ENCODE data around the gene NBPF11.
"Not testable (repeated sequence)": the region's sequence is repeated elsewhere in the genome, so short reads cannot be mapped to it uniquely, and the experiment has no call there.

The NBPF11 gene

GRCh38 chr1:148195115-148195514 lies 43.0 kb upstream of the NBPF11 start:
- H3K4ac ChIP-seq (ENCODE audit: low read length); H3K9me3 ChIP-seq (replicated peaks in 1 of 2; ENCODE audit: control insufficient read depth in 2 of 2, insufficient read depth in 1 of 2, low read depth in 1 of 2, low read length in 2 of 2); H3K4me2 ChIP-seq (ENCODE audit: insufficient read depth, low read length, poor library complexity, severe bottlenecking); DNase-seq (ENCODE audit: low spot score); H3K27ac ChIP-seq (replicated peaks; ENCODE audit: low read length); H3K36me3 ChIP-seq (replicated peaks in 1 of 2; ENCODE audit: control insufficient read depth in 2 of 2, insufficient read depth in 2 of 2, low read length in 2 of 2); H3K4me1 ChIP-seq (ENCODE audit: control insufficient read depth in 2 of 2, insufficient read depth in 1 of 2, low read depth in 1 of 2, low read length in 2 of 2); H3K4me3 ChIP-seq (ENCODE audit: low read length in 2 of 2); H2BK15ac ChIP-seq (ENCODE audit: low read length); H2AFZ ChIP-seq (ENCODE audit: low read length); H2BK5ac ChIP-seq (ENCODE audit: low read length); H2BK12ac ChIP-seq (ENCODE audit: low read length); H3K14ac ChIP-seq (ENCODE audit: low read length); H3K79me1 ChIP-seq (ENCODE audit: low read depth, low read length); H3K18ac ChIP-seq (ENCODE audit: low read length); H3K9ac ChIP-seq (ENCODE audit: low read depth, low read length, poor library complexity); H3K23ac ChIP-seq (ENCODE audit: low read depth, low read length, poor library complexity); H3K27me3 ChIP-seq (ENCODE audit: control insufficient read depth in 3 of 3, insufficient read depth in 3 of 3, low read depth in 1 of 3, low read length in 3 of 3); H4K91ac ChIP-seq (ENCODE audit: low read depth, low read length, poor library complexity); H2AK5ac ChIP-seq (ENCODE audit: low read depth, low read length); H2BK120ac ChIP-seq (ENCODE audit: low read depth, low read length); H4K8ac ChIP-seq (ENCODE audit: low read depth, low read length): not testable (repeated sequence)
- no CpG with 5 or more reads among the region's 2 CpGs for WGBS, 2 donors (ENCODE audit: extremely low coverage in 2 of 2, insufficient read length in 2 of 2, insufficient replicate concordance in 1 of 2)

GRCh38 chr1:148188768-148189167 lies 36.7 kb upstream of the NBPF11 start:
- H2BK12ac ChIP-seq (ENCODE audit: low read length); H2BK15ac ChIP-seq (ENCODE audit: low read length); H2BK120ac ChIP-seq (ENCODE audit: low read depth, low read length); H3K4ac ChIP-seq (ENCODE audit: low read length); DNase-seq (ENCODE audit: low spot score); H3K79me1 ChIP-seq (ENCODE audit: low read depth, low read length); H2AFZ ChIP-seq (ENCODE audit: low read length); H2AK5ac ChIP-seq (ENCODE audit: low read depth, low read length); H3K4me3 ChIP-seq (ENCODE audit: low read length in 2 of 2); H4K91ac ChIP-seq (ENCODE audit: low read depth, low read length, poor library complexity); H3K23ac ChIP-seq (ENCODE audit: low read depth, low read length, poor library complexity); H3K4me2 ChIP-seq (ENCODE audit: insufficient read depth, low read length, poor library complexity, severe bottlenecking); H2BK5ac ChIP-seq (ENCODE audit: low read length); H3K4me1 ChIP-seq (ENCODE audit: control insufficient read depth in 2 of 2, insufficient read depth in 1 of 2, low read depth in 1 of 2, low read length in 2 of 2); H3K27me3 ChIP-seq (ENCODE audit: control insufficient read depth in 3 of 3, insufficient read depth in 3 of 3, low read depth in 1 of 3, low read length in 3 of 3); H4K8ac ChIP-seq (ENCODE audit: low read depth, low read length); H3K27ac ChIP-seq (replicated peaks; ENCODE audit: low read length); H3K14ac ChIP-seq (ENCODE audit: low read length); H3K18ac ChIP-seq (ENCODE audit: low read length); H3K9me3 ChIP-seq (replicated peaks in 1 of 2; ENCODE audit: control insufficient read depth in 2 of 2, insufficient read depth in 1 of 2, low read depth in 1 of 2, low read length in 2 of 2); H3K36me3 ChIP-seq (replicated peaks in 1 of 2; ENCODE audit: control insufficient read depth in 2 of 2, insufficient read depth in 2 of 2, low read length in 2 of 2); H3K9ac ChIP-seq (ENCODE audit: low read depth, low read length, poor library complexity): not testable (repeated sequence)

GRCh38 chr1:148178682-148179081 lies 26.6 kb upstream of the NBPF11 start:
- not testable (repeated sequence) for H3K36me3 ChIP-seq (replicated peaks in 1 of 2; ENCODE audit: control insufficient read depth in 2 of 2, insufficient read depth in 2 of 2, low read length in 2 of 2); H2AFZ ChIP-seq (ENCODE audit: low read length); H3K9ac ChIP-seq (ENCODE audit: low read depth, low read length, poor library complexity); H2BK120ac ChIP-seq (ENCODE audit: low read depth, low read length); H2AK5ac ChIP-seq (ENCODE audit: low read depth, low read length); H2BK5ac ChIP-seq (ENCODE audit: low read length); H2BK15ac ChIP-seq (ENCODE audit: low read length); H3K4me1 ChIP-seq (ENCODE audit: control insufficient read depth in 2 of 2, insufficient read depth in 1 of 2, low read depth in 1 of 2, low read length in 2 of 2); H3K79me1 ChIP-seq (ENCODE audit: low read depth, low read length); H3K27ac ChIP-seq (replicated peaks; ENCODE audit: low read length); H3K23ac ChIP-seq (ENCODE audit: low read depth, low read length, poor library complexity); H2BK12ac ChIP-seq (ENCODE audit: low read length); H3K27me3 ChIP-seq (ENCODE audit: control insufficient read depth in 3 of 3, insufficient read depth in 3 of 3, low read depth in 1 of 3, low read length in 3 of 3); DNase-seq (ENCODE audit: low spot score); H3K14ac ChIP-seq (ENCODE audit: low read length); H4K91ac ChIP-seq (ENCODE audit: low read depth, low read length, poor library complexity); H4K8ac ChIP-seq (ENCODE audit: low read depth, low read length); H3K4ac ChIP-seq (ENCODE audit: low read length); H3K4me3 ChIP-seq (ENCODE audit: low read length in 2 of 2); H3K18ac ChIP-seq (ENCODE audit: low read length); H3K9me3 ChIP-seq (replicated peaks in 1 of 2; ENCODE audit: control insufficient read depth in 2 of 2, insufficient read depth in 1 of 2, low read depth in 1 of 2, low read length in 2 of 2); H3K4me2 ChIP-seq (ENCODE audit: insufficient read depth, low read length, poor library complexity, severe bottlenecking)

- H4K91ac ChIP-seq (ENCODE audit: low read depth, low read length, poor library complexity); H2AFZ ChIP-seq (ENCODE audit: low read length); H3K27me3 ChIP-seq (ENCODE audit: control insufficient read depth in 3 of 3, insufficient read depth in 3 of 3, low read depth in 1 of 3, low read length in 3 of 3); DNase-seq (ENCODE audit: low spot score); H3K36me3 ChIP-seq (replicated peaks in 1 of 2; ENCODE audit: control insufficient read depth in 2 of 2, insufficient read depth in 2 of 2, low read length in 2 of 2); H2BK120ac ChIP-seq (ENCODE audit: low read depth, low read length); H2BK12ac ChIP-seq (ENCODE audit: low read length); H2AK5ac ChIP-seq (ENCODE audit: low read depth, low read length); H2BK15ac ChIP-seq (ENCODE audit: low read length); H3K4ac ChIP-seq (ENCODE audit: low read length); H3K79me1 ChIP-seq (ENCODE audit: low read depth, low read length); H4K8ac ChIP-seq (ENCODE audit: low read depth, low read length); H3K9ac ChIP-seq (ENCODE audit: low read depth, low read length, poor library complexity); H3K9me3 ChIP-seq (replicated peaks in 1 of 2; ENCODE audit: control insufficient read depth in 2 of 2, insufficient read depth in 1 of 2, low read depth in 1 of 2, low read length in 2 of 2); H3K14ac ChIP-seq (ENCODE audit: low read length); H3K27ac ChIP-seq (replicated peaks; ENCODE audit: low read length); H3K4me1 ChIP-seq (ENCODE audit: control insufficient read depth in 2 of 2, insufficient read depth in 1 of 2, low read depth in 1 of 2, low read length in 2 of 2); H3K23ac ChIP-seq (ENCODE audit: low read depth, low read length, poor library complexity); H3K18ac ChIP-seq (ENCODE audit: low read length); H2BK5ac ChIP-seq (ENCODE audit: low read length); H3K4me3 ChIP-seq (ENCODE audit: low read length in 2 of 2); H3K4me2 ChIP-seq (ENCODE audit: insufficient read depth, low read length, poor library complexity, severe bottlenecking): not testable (repeated sequence)
- no CpG with 5 or more reads among the region's 2 CpGs for WGBS, 2 donors (ENCODE audit: extremely low coverage in 2 of 2, insufficient read length in 2 of 2, insufficient replicate concordance in 1 of 2)
These were observed 23.3 kb upstream of the NBPF11 start for GRCh38 chr1:148175414-148175813.

All from neuronal stem cell (in vitro differentiated cells).